CD14-positive monocyte (primary cell): ENCODE measurements around the gene NONO. TPM values are rescaled to one million over a fixed set of nuclear protein-coding genes. Genes with fewer than 3 reads are reported as not detected.

ENCODE experiments used
- DNase-seq, 3 donors: peaks; one replicate each; pipeline ENCODE4 v3.0.0-alpha.2; 2011 to 2022
- H2AFZ ChIP-seq: 2 replicates; pipeline ENCODE4 v1.6.0; 2012; ENCODE audit warnings: mild to moderate bottlenecking, low read depth, low read length, inconsistent platforms; ENCODE audit not compliant: insufficient read depth, poor library complexity, severe bottlenecking
- H3K27ac ChIP-seq, 2 donors: 1 replicate in 1 of 2; 2 replicates in 1 of 2; pipeline ENCODE4 v1.5.1; 2012 to 2013; ENCODE audit warnings: low read length in 2 of 2, control low read depth in 1 of 2, inconsistent platforms in 1 of 2, low read depth in 1 of 2, mild to moderate bottlenecking in 1 of 2
- H3K27me3 ChIP-seq, 2 donors: one replicate each; pipeline versions ENCODE4 v1.6.0 to v1.6.1; 2011 to 2013; ENCODE audit warnings: low read length in 2 of 2; ENCODE audit not compliant: control insufficient read depth in 2 of 2, insufficient read depth in 2 of 2
- H3K36me3 ChIP-seq, 2 donors: replicated peaks in 1 of 2; 1 replicate in 1 of 2; 2 replicates in 1 of 2; pipeline versions ENCODE4 v1.5.1 to v1.6.1; 2012 to 2013; ENCODE audit warnings: low read length in 2 of 2, control low read depth in 1 of 2, inconsistent platforms in 1 of 2, mild to moderate bottlenecking in 1 of 2; ENCODE audit not compliant: insufficient read depth in 2 of 2, control insufficient read depth in 1 of 2
- H3K4me1 ChIP-seq, 2 donors: 1 replicate in 1 of 2; 2 replicates in 1 of 2; pipeline versions ENCODE4 v1.5.1 to v1.6.1; 2012 to 2013; ENCODE audit warnings: low read length in 2 of 2, control low read depth in 1 of 2, inconsistent platforms in 1 of 2, mild to moderate bottlenecking in 1 of 2, moderate library complexity in 1 of 2; ENCODE audit not compliant: insufficient read depth in 2 of 2, control insufficient read depth in 1 of 2
- H3K4me2 ChIP-seq: replicated peaks from 2 replicates; pipeline ENCODE3; 2012; ENCODE audit warnings: low read length, moderate library complexity, mild to moderate bottlenecking; ENCODE audit not compliant: poor library complexity, severe bottlenecking; ENCODE audit errors: extremely low read depth
- H3K4me3 ChIP-seq, 3 experiments: fragments of 200-600 bp in 1 of 3; sonication (generic) in 1 of 3; replicated peaks in 1 of 3; 1 replicate in 2 of 3; 2 replicates in 1 of 3; pipeline ENCODE4 v1.5.1; 2011 to 2013; ENCODE audit warnings: low read length in 3 of 3, mild to moderate bottlenecking in 3 of 3, control low read depth in 2 of 3, low read depth in 2 of 3, inconsistent platforms in 1 of 3, moderate library complexity in 1 of 3
- H3K79me2 ChIP-seq: 2 replicates; pipeline ENCODE4 v1.6.0; 2012; ENCODE audit warnings: mild to moderate bottlenecking, control low read depth, inconsistent platforms, low read length, moderate library complexity; ENCODE audit not compliant: insufficient read depth
- H3K9ac ChIP-seq: 2 replicates; pipeline ENCODE4 v1.6.0; 2017; ENCODE audit warnings: low read length, mild to moderate bottlenecking; ENCODE audit not compliant: insufficient read depth, poor library complexity, severe bottlenecking
- H3K9me3 ChIP-seq, 2 donors: replicated peaks in 1 of 2; 1 replicate in 1 of 2; 2 replicates in 1 of 2; pipeline versions ENCODE4 v1.5.1 to v1.6.1; 2012 to 2013; ENCODE audit warnings: low read length in 2 of 2, control low read depth in 1 of 2; ENCODE audit not compliant: control insufficient read depth in 1 of 2, insufficient read depth in 1 of 2
- H4K20me1 ChIP-seq: 2 replicates; pipeline ENCODE4 v1.6.0; 2012; ENCODE audit warnings: mild to moderate bottlenecking, low read length, control low read depth, moderate library complexity; ENCODE audit not compliant: insufficient read depth
- H3K27ac Mint-ChIP-seq, 7 donors: one replicate each; pipeline ENCODE4 v1.8.0; 2020; ENCODE audit warnings: mild to moderate bottlenecking in 7 of 7, mixed read lengths in 7 of 7, moderate library complexity in 6 of 7, inconsistent platforms in 2 of 7
- H3K27me3 Mint-ChIP-seq, 3 donors: one replicate each; pipeline ENCODE4 v1.8.0; 2021 to 2022; ENCODE audit warnings: low read depth in 3 of 3, mild to moderate bottlenecking in 3 of 3, mixed read lengths in 3 of 3, moderate library complexity in 3 of 3, inconsistent platforms in 1 of 3
- H3K36me3 Mint-ChIP-seq, 2 donors: one replicate each; pipeline ENCODE4 v1.8.0; 2020; ENCODE audit warnings: mixed read lengths in 2 of 2, inconsistent platforms in 1 of 2, mild to moderate bottlenecking in 1 of 2
- H3K4me1 Mint-ChIP-seq: one replicate; pipeline ENCODE4 v1.8.0; 2020; ENCODE audit warnings: mild to moderate bottlenecking, mixed read lengths
- H3K4me3 Mint-ChIP-seq, 2 donors: one replicate each; pipeline ENCODE4 v1.8.0; 2020; ENCODE audit warnings: mild to moderate bottlenecking in 2 of 2, mixed read lengths in 2 of 2, moderate library complexity in 1 of 2
- H3K9me3 Mint-ChIP-seq, 7 donors: one replicate each; pipeline ENCODE4 v1.8.0; 2020 to 2022; ENCODE audit warnings: mixed read lengths in 7 of 7, mild to moderate bottlenecking in 6 of 7, moderate library complexity in 6 of 7, inconsistent platforms in 2 of 7
- CTCF ChIP-seq: fragments of 200-600 bp; IDR thresholded peaks from one replicate; pipeline ENCODE4 v1.8.0; 2022; ENCODE audit warnings: antibody characterized with exemption, mild to moderate bottlenecking
- WGBS: methylation state at CpG from one replicate; pipeline ENCODE4 v1.1.5; 2013; ENCODE audit warnings: missing lambda C conversion rate; ENCODE audit not compliant: insufficient coverage; 5-methylcytosine and 5-hydroxymethylcytosine counted together
- intact Hi-C, 2 donors: fragments of 100-400 bp; cut with micrococcal nuclease; formaldehyde crosslinking; loops; one replicate each; pipeline versions ENCODE4 v1.15.0 to v1.15.1; 2023
- polyA plus RNA-seq, 3 donors: library from polyadenylated mRNA; depleted of rRNA in 1 of 3; unstranded in 2 of 3; stranded (reverse) in 1 of 3; fragments of 300-500 nt in 2 of 3; fragments of >200 nt in 1 of 3; fragmentation: Illumina TruSeq in 2 of 3; gene quantifications; 1 replicate in 2 of 3; 2 replicates in 1 of 3; pipeline ENCODE4 v1.2.3, GENCODE V29; 2012 to 2021

The NONO gene
- polyA plus RNA-seq, 3 donors = 111 to 133 (median 122) TPM

GRCh38 chrX:71251466-71251973, 31.9 kb upstream of the NONO start:
- no peak for TF ChIP-seq CTCF
- no peaks in the 10 kb centered on the region for H3K27me3 ChIP-seq
- H3K27me3 Mint-ChIP-seq = peaks cover 0 to 11% (median 0%) of the 10 kb centered on the region in 3 donors
- H3K4me1 Mint-ChIP-seq = peaks cover 36% of the 10 kb centered on the region
- H3K9me3 Mint-ChIP-seq = peaks cover 0 to 5% (median 0%) of the 10 kb centered on the region in 7 donors
- H3K4me1 ChIP-seq = peaks cover 28 to 33% of the 10 kb centered on the region in 2 donors
- peak overlapping the region; percentile 15 for H3K9ac ChIP-seq
- no peaks in the 10 kb centered on the region for H3K9me3 ChIP-seq
- no peaks in the 10 kb centered on the region for H4K20me1 ChIP-seq
- peak overlapping the region in 2 of 7 donors; percentile 12 to 57 for H3K27ac Mint-ChIP-seq
- DNase-seq = no peak
- H3K4me3 Mint-ChIP-seq = peak overlapping the region; percentile 77
- H2AFZ ChIP-seq = peak overlapping the region; percentile 41
- peak overlapping the region; percentile 92 for H3K4me2 ChIP-seq
- H3K36me3 Mint-ChIP-seq = peaks cover 35 to 37% of the 10 kb centered on the region in 2 donors
- H3K4me3 ChIP-seq = peak overlapping the region in 2 of 3 experiments; percentile 8 to 90
- peaks cover 12% of the 10 kb centered on the region for H3K79me2 ChIP-seq
- intact Hi-C loops = loop anchor here in 1 of 2 donors (10.0 kb wide), 1 partner anchor 57 kb away; no protein-coding TSS in a partner anchor
- H3K36me3 ChIP-seq = peaks cover 34 to 36% of the 10 kb centered on the region in 2 donors
- peak overlapping the region in 1 of 2 donors; percentile 31 for H3K27ac ChIP-seq
- WGBS = no CpG with 5 or more reads among the region's 8 CpGs

- Histone ChIP-seq H3K27ac (no peak overlapping the region), H3K9ac (no peak overlapping the region), H3K4me3 (peak overlapping the region in 1 of 3 experiments; percentile 90), H3K36me3 (peaks cover 27 to 29% of the 10 kb centered on the region in 2 donors), H3K4me1 (peaks cover 28 to 33% of the 10 kb centered on the region in 2 donors), H3K4me2 (peak overlapping the region; percentile 92), H3K9me3 (no peaks in the 10 kb centered on the region), H3K27me3 (no peaks in the 10 kb centered on the region), H4K20me1 (no peaks in the 10 kb centered on the region), H2AFZ (no peak overlapping the region), H3K79me2 (peaks cover 12% of the 10 kb centered on the region)
- Mint-ChIP-seq H3K36me3 (peaks cover 29 to 30% of the 10 kb centered on the region in 2 donors), H3K27ac (peak overlapping the region in 1 of 7 donors; percentile 13), H3K4me3 (peak overlapping the region; percentile 77 to 89), H3K9me3 (peaks cover 0 to 5% (median 0%) of the 10 kb centered on the region in 7 donors), H3K4me1 (peaks cover 36% of the 10 kb centered on the region), H3K27me3 (peaks cover 0 to 11% (median 0%) of the 10 kb centered on the region in 3 donors)
- no peak for DNase-seq
- intact Hi-C loops = loop anchor here in 1 of 2 donors (10.0 kb wide), 1 partner anchor 57 kb away; no protein-coding TSS in a partner anchor
- WGBS = 0% methylated on average over 1 of the region's 2 CpGs
- TF ChIP-seq CTCF = no peak
These were observed 31.2 kb upstream of the NONO start for GRCh38 chrX:71252221-71252620.
